ENCODE results near the gene CRTAP. TPM values are rescaled to one million over a fixed set of nuclear protein-coding genes. Genes with fewer than 3 reads are reported as not detected.
"Not testable (repeated sequence)": the region's sequence is repeated elsewhere in the genome, so short reads cannot be mapped to it uniquely, and the experiment has no call there.

The CRTAP gene
- total RNA-seq, result 10 to 100 TPM; 57.3 to 62.8 TPM
- 62.3 to 81.8 reads per million in 2 donors for total RNA-seq

- no peaks in the 10 kb centered on the region for H3K27me3 Mint-ChIP-seq
- peaks cover 27% of the 10 kb centered on the region for H3K4me1 Mint-ChIP-seq
- peak within 1 kb of the TSS; percentile 72 for H3K27ac Mint-ChIP-seq
- H3K4me3 Mint-ChIP-seq, result peak within 1 kb of the TSS; percentile 93
- ATAC-seq (peak; percentile 89), DNase-seq (peak; percentile 76 to 82 (median 80))
- no peaks in the 10 kb centered on the region for H3K9me3 ChIP-seq (ENCODE audit: control insufficient read depth, low read length, poor library complexity, severe bottlenecking)
- no peaks in the 10 kb centered on the region for H3K36me3 Mint-ChIP-seq (ENCODE audit: low read depth)
Measured at GRCh38 chr3:33113772-33114621, at the start of gene CRTAP. Gene CRTAP (plus strand): TSS chr3:33114014. CDS start chr3:33114078, 64 bp downstream.

GRCh38 chr3:33064929-33065328 lies 48.9 kb upstream of the CRTAP start:
- H3K4me1 Mint-ChIP-seq, result peaks cover 56% of the 10 kb centered on the region
- peak in 2 of 3 donors; percentile 30 to 31 for DNase-seq
- no peaks in the 10 kb centered on the region for H3K9me3 ChIP-seq (ENCODE audit: control insufficient read depth, low read length, poor library complexity, severe bottlenecking)
- peak overlapping the region; percentile 100 for H3K27ac Mint-ChIP-seq
- H3K27me3 Mint-ChIP-seq, result no peaks in the 10 kb centered on the region
- H3K4me3 Mint-ChIP-seq, result no peak overlapping the region
- ATAC-seq, result no peak
- no peaks in the 10 kb centered on the region for H3K36me3 Mint-ChIP-seq (ENCODE audit: low read depth)

- Mint-ChIP-seq H3K4me3 (no peak overlapping the region), H3K27ac (peak overlapping the region; percentile 91), H3K4me1 (peaks cover 51% of the 10 kb centered on the region), H3K27me3 (no peaks in the 10 kb centered on the region), H3K36me3 (ENCODE audit: low read depth) (peaks cover 2% of the 10 kb centered on the region)
- no peaks in the 10 kb centered on the region for H3K9me3 ChIP-seq (ENCODE audit: control insufficient read depth, low read length, poor library complexity, severe bottlenecking)
- ATAC-seq (peak; percentile 32), DNase-seq (no peak)
Measured at GRCh38 chr3:33067484-33067883, 46.3 kb upstream of the CRTAP start.

GRCh38 chr3:33069862-33070261 lies 44.0 kb upstream of the CRTAP start:
- not testable (repeated sequence) for H3K4me3 Mint-ChIP-seq; ATAC-seq; H3K9me3 ChIP-seq (ENCODE audit: control insufficient read depth, low read length, poor library complexity, severe bottlenecking); H3K27me3 Mint-ChIP-seq; H3K36me3 Mint-ChIP-seq (ENCODE audit: low read depth); DNase-seq
- peak overlapping the region; percentile 91 for H3K27ac Mint-ChIP-seq
- peaks cover 42% of the 10 kb centered on the region for H3K4me1 Mint-ChIP-seq

- no peak overlapping the region for H3K4me3 Mint-ChIP-seq
- ATAC-seq, result peak; percentile 35
- H3K36me3 Mint-ChIP-seq (ENCODE audit: low read depth), result peaks cover 3% of the 10 kb centered on the region
- DNase-seq, result no peak
- no peaks in the 10 kb centered on the region for H3K9me3 ChIP-seq (ENCODE audit: control insufficient read depth, low read length, poor library complexity, severe bottlenecking)
- no peaks in the 10 kb centered on the region for H3K27me3 Mint-ChIP-seq
- peak overlapping the region; percentile 91 for H3K27ac Mint-ChIP-seq
- H3K4me1 Mint-ChIP-seq, result peaks cover 40% of the 10 kb centered on the region
Measured at GRCh38 chr3:33071181-33071580, 42.6 kb upstream of the CRTAP start.

- ATAC-seq, result no peak
- H3K27ac Mint-ChIP-seq, result peak overlapping the region; percentile 91
- H3K4me1 Mint-ChIP-seq, result peaks cover 42% of the 10 kb centered on the region
- H3K36me3 Mint-ChIP-seq (ENCODE audit: low read depth), result peaks cover 6% of the 10 kb centered on the region
- no peaks in the 10 kb centered on the region for H3K9me3 ChIP-seq (ENCODE audit: control insufficient read depth, low read length, poor library complexity, severe bottlenecking)
- H3K27me3 Mint-ChIP-seq, result no peaks in the 10 kb centered on the region
- no peak for DNase-seq
- no peak overlapping the region for H3K4me3 Mint-ChIP-seq
Measured at GRCh38 chr3:33071946-33072345, 41.9 kb upstream of the CRTAP start.

- H3K4me3 Mint-ChIP-seq, result no peak overlapping the region
- H3K4me1 Mint-ChIP-seq, result peaks cover 40% of the 10 kb centered on the region
- H3K9me3 ChIP-seq (ENCODE audit: control insufficient read depth, low read length, poor library complexity, severe bottlenecking), result no peaks in the 10 kb centered on the region
- peak; percentile 45 to 59 (median 47) for DNase-seq
- H3K27ac Mint-ChIP-seq, result peak overlapping the region; percentile 90
- peaks cover 6% of the 10 kb centered on the region for H3K36me3 Mint-ChIP-seq (ENCODE audit: low read depth)
- peak; percentile 78 for ATAC-seq
- H3K27me3 Mint-ChIP-seq, result no peaks in the 10 kb centered on the region
Measured at GRCh38 chr3:33074217-33075067, 39.4 kb upstream of the CRTAP start.

GRCh38 chr3:33075995-33076394 lies 37.8 kb upstream of the CRTAP start:
- Mint-ChIP-seq H3K36me3 (ENCODE audit: low read depth) (peaks cover 6% of the 10 kb centered on the region), H3K27ac (peak overlapping the region; percentile 90), H3K27me3 (no peaks in the 10 kb centered on the region), H3K4me1 (peaks cover 44% of the 10 kb centered on the region), H3K4me3 (no peak overlapping the region)
- no peak for DNase-seq
- H3K9me3 ChIP-seq (ENCODE audit: control insufficient read depth, low read length, poor library complexity, severe bottlenecking), result no peaks in the 10 kb centered on the region
- ATAC-seq, result no peak

- Mint-ChIP-seq H3K4me1 (peaks cover 37% of the 10 kb centered on the region), H3K27ac (peak overlapping the region; percentile 29), H3K4me3 (no peak overlapping the region), H3K27me3 (no peaks in the 10 kb centered on the region), H3K36me3 (ENCODE audit: low read depth) (peaks cover 4% of the 10 kb centered on the region)
- no peaks in the 10 kb centered on the region for H3K9me3 ChIP-seq (ENCODE audit: control insufficient read depth, low read length, poor library complexity, severe bottlenecking)
- no peak for ATAC-seq
- DNase-seq, result no peak
Measured at GRCh38 chr3:33076952-33077351, 36.9 kb upstream of the CRTAP start.

GRCh38 chr3:33077976-33078375 lies 35.8 kb upstream of the CRTAP start:
- no peak for ATAC-seq
- Mint-ChIP-seq H3K27ac (no peak overlapping the region), H3K4me3 (no peak overlapping the region), H3K4me1 (peaks cover 39% of the 10 kb centered on the region), H3K27me3 (no peaks in the 10 kb centered on the region), H3K36me3 (ENCODE audit: low read depth) (peaks cover 4% of the 10 kb centered on the region)
- DNase-seq, result no peak
- H3K9me3 ChIP-seq (ENCODE audit: control insufficient read depth, low read length, poor library complexity, severe bottlenecking), result no peaks in the 10 kb centered on the region

- H3K4me1 Mint-ChIP-seq, result peaks cover 37% of the 10 kb centered on the region
- not testable (repeated sequence) for ATAC-seq; H3K9me3 ChIP-seq (ENCODE audit: control insufficient read depth, low read length, poor library complexity, severe bottlenecking); H3K36me3 Mint-ChIP-seq (ENCODE audit: low read depth); H3K4me3 Mint-ChIP-seq; H3K27me3 Mint-ChIP-seq; DNase-seq
- H3K27ac Mint-ChIP-seq, result peak overlapping the region; percentile 29
Measured at GRCh38 chr3:33079813-33080212, 34.0 kb upstream of the CRTAP start.

- H3K27ac Mint-ChIP-seq, result no peak overlapping the region
- no peak for DNase-seq
- no peak for ATAC-seq
- H3K36me3 Mint-ChIP-seq (ENCODE audit: low read depth), result no peaks in the 10 kb centered on the region
- no peak overlapping the region for H3K4me3 Mint-ChIP-seq
- no peaks in the 10 kb centered on the region for H3K27me3 Mint-ChIP-seq
- H3K4me1 Mint-ChIP-seq, result peaks cover 29% of the 10 kb centered on the region
- H3K9me3 ChIP-seq (ENCODE audit: control insufficient read depth, low read length, poor library complexity, severe bottlenecking), result no peaks in the 10 kb centered on the region
Measured at GRCh38 chr3:33081812-33082211, 32.0 kb upstream of the CRTAP start.

- DNase-seq, result no peak
- Mint-ChIP-seq H3K36me3 (ENCODE audit: low read depth) (peaks cover 2% of the 10 kb centered on the region), H3K27ac (no peak overlapping the region), H3K4me3 (no peak overlapping the region), H3K4me1 (peaks cover 40% of the 10 kb centered on the region), H3K27me3 (no peaks in the 10 kb centered on the region)
- no peak for ATAC-seq
- H3K9me3 ChIP-seq (ENCODE audit: control insufficient read depth, low read length, poor library complexity, severe bottlenecking), result no peaks in the 10 kb centered on the region
Measured at GRCh38 chr3:33083958-33084357, 29.9 kb upstream of the CRTAP start.
